Left lung (tissue), 10 donors: ENCODE results near the gene MEAK7. TPM values are rescaled to one million over a fixed set of nuclear protein-coding genes. Genes with fewer than 3 reads are reported as not detected.

Source experiments
- ATAC-seq: fragments of 200-7000 bp; cut with Tn5 transposase; one replicate; pipeline ENCODE4 v1.9.1; 2020; ENCODE audit warnings: moderate library complexity
- DNase-seq, 4 donors: peaks; one replicate each; pipeline ENCODE4 v3.0.0-alpha.2; 2013 to 2020
- H3K27ac ChIP-seq, 2 donors: fragments of 200-600 bp; sonication (generic) in 1 of 2; one replicate each; pipeline versions ENCODE4 v1.5.0 to v1.8.0; 2020 to 2021
- H3K27me3 ChIP-seq, 2 donors: fragments of 200-600 bp; sonication (generic) in 1 of 2; one replicate each; pipeline versions ENCODE4 v1.5.0 to v1.8.0; 2020 to 2021
- H3K36me3 ChIP-seq, 2 donors: fragments of 200-600 bp; sonication (generic) in 1 of 2; one replicate each; pipeline versions ENCODE4 v1.5.0 to v1.8.0; 2020 to 2021
- H3K4me1 ChIP-seq, 2 donors: fragments of 200-600 bp; one replicate each; pipeline ENCODE4 v1.8.0; 2021
- H3K4me3 ChIP-seq, 2 donors: fragments of 200-600 bp; sonication (generic) in 1 of 2; one replicate each; pipeline versions ENCODE4 v1.5.0 to v1.8.0; 2020 to 2021; ENCODE audit warnings: mild to moderate bottlenecking in 1 of 2
- H3K9me3 ChIP-seq, 2 donors: fragments of 200-600 bp; sonication (generic) in 1 of 2; one replicate each; pipeline versions ENCODE4 v1.5.0 to v1.8.0; 2020 to 2021
- intact Hi-C, 2 donors: fragments of 100-400 bp; cut with DNase I; formaldehyde crosslinking; loops; one replicate each; pipeline versions ENCODE4 v1.11.2 to v1.14.2; 2022
- polyA plus RNA-seq, 6 donors: library from polyadenylated mRNA; unstranded; fragments of 120-200 nt; gene quantifications; one replicate each; pipeline ENCODE4 v1.2.1, GENCODE V29; 2013; ENCODE audit not compliant: insufficient read length in 6 of 6
- total RNA-seq, 2 donors: library from RNA; stranded (reverse); fragmentation: NEBNext Ultra II Directional; extraction: Animal tissue kit (Norgen Biotek cat#: 25700); gene quantifications; one replicate each; pipeline ENCODE4 v1.2.1, GENCODE V29; 2021
- TF ChIP-seq, protein P1 (sequence below), 2 donors: fragments of 200-600 bp; sonication (generic) in 1 of 2; IDR thresholded peaks; one replicate each; pipeline versions ENCODE4 v1.5.0 to v1.8.0; 2021; ENCODE audit warnings: antibody characterized with exemption in 2 of 2
- donor health status: DM: no; HTN: yes; CAD: no.
- donor health status: DM: no; HTN: no; CAD: no.

MEAK7 gene
- total and polyA plus RNA-seq, 8 donors: 13.1 to 22.3 (median 20.3) TPM

DNA sequence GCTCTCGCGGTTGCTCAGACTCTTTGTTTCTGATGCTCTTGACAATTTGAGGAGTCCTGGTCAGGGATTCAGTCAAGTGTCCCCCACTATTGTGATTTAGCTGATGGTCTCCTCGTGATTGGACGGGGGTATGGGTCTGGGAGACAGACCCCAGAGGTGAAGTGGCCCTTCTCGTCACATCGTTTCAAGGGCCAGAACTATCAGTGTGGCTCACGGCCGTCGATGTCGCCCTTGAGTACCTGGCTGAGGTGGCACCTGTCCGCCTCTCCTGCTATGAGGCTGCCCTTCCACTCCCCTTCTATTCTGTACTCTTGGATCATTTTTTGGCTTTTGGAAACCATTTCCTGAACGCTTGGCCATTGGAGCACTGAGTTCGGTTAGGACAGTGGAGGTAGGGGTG lies 7.4 kb upstream of the MEAK7 start:
- no peak for DNase-seq
- Histone ChIP-seq H3K9me3 (no peaks in the 10 kb centered on the region), H3K27ac (no peak overlapping the region), H3K27me3 (no peaks in the 10 kb centered on the region), H3K4me3 (no peak overlapping the region), H3K4me1 (peaks cover 3 to 29% of the 10 kb centered on the region in 2 donors), H3K36me3 (no peaks in the 10 kb centered on the region)
- intact Hi-C loops: loop anchor here in 1 of 2 donors (2.0 kb wide), 1 partner anchor 111 kb away; no protein-coding TSS in a partner anchor
- TF ChIP-seq, protein P1, sequence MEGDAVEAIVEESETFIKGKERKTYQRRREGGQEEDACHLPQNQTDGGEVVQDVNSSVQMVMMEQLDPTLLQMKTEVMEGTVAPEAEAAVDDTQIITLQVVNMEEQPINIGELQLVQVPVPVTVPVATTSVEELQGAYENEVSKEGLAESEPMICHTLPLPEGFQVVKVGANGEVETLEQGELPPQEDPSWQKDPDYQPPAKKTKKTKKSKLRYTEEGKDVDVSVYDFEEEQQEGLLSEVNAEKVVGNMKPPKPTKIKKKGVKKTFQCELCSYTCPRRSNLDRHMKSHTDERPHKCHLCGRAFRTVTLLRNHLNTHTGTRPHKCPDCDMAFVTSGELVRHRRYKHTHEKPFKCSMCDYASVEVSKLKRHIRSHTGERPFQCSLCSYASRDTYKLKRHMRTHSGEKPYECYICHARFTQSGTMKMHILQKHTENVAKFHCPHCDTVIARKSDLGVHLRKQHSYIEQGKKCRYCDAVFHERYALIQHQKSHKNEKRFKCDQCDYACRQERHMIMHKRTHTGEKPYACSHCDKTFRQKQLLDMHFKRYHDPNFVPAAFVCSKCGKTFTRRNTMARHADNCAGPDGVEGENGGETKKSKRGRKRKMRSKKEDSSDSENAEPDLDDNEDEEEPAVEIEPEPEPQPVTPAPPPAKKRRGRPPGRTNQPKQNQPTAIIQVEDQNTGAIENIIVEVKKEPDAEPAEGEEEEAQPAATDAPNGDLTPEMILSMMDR (IDR thresholded peaks at IDR 0.05): no peak
- no peak for ATAC-seq

DNA sequence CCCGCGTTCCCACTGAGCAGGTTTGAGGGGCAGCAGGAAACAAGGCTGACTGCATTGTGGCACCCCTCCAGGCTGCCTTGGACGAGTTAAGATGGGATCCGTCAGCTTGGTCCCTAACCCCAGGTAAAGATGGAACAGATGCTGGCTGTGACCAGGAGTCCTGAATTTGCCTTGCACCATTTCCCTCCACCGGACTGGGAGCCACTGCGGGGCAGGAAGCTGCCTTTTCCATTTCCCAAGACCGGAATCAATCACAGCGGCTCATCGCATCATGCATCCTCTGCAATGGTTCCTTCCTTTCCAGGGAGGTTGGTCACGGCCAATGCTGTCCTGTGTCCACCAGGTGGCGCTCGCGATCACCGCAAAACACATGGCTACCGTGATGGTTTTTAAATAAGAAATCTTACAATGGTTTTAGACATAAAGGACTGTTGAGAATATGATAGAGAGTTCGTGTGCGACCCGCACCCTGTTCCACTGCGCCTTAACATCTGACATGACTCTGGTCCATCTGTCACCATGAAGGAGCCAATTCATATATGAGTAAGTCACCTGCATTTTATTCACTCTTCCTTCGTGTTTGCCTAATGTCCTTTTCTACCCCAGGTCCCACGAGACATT lies 6.8 kb upstream of the MEAK7 start:
- TF ChIP-seq, protein P1 (IDR thresholded peaks at IDR 0.05): peak; percentile 94 to 98
- ATAC-seq: peak; percentile 84
- no peaks in the 10 kb centered on the region for H3K9me3 ChIP-seq
- no peaks in the 10 kb centered on the region for H3K36me3 ChIP-seq
- intact Hi-C loops: loop anchor here in 1 of 2 donors (2.0 kb wide), 1 partner anchor 112 kb away; no protein-coding TSS in a partner anchor
- DNase-seq: peak; percentile 80 to 95 (median 87)
- peaks cover 3 to 34% of the 10 kb centered on the region in 2 donors for H3K4me1 ChIP-seq
- H3K27me3 ChIP-seq: no peaks in the 10 kb centered on the region
- H3K4me3 ChIP-seq: no peak overlapping the region
- no peak overlapping the region for H3K27ac ChIP-seq

DNA sequence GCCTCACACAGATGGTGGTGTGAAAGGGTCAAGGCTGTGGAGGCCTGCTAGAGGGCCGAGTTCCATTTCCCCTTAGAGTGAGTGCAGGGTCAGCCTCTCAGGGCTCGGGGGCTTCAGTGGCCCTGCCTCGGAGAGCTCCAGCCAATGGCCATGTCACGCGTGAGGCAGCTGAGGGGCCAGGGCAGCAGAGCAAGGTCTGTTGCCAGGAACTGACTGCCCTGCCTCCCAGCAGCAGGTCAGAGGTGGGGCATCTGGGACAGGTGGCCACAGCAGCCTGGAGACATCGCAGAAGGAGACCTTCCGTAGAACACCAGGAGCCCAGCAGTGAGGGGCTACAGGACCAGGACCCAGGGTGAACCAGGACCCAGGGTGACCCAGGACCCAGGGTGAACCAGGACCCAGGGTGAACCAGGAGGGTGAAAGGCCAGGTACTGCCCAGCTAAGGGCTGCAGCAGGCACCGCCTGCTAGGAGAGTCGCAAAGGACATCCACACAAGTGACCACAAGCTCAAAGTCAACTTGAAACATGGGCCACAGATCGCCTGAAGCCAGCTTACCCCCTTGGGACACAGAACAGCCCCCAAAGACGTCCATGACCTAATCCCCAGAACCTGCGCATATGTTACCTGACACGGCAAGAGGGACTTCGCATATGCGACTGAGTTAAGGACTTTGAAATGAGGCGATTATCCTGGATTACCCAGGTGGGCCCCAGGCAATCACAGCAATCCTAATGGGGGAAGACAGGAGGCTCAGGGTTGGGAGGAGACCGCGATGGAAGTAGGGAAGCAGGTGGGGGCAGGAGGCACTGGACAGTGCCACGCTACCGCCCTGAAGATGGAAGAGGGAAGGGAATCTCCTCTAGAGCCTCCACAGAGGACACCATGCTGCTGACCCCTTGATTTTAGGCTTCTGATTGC lies 4.8 kb upstream of the MEAK7 start:
- Histone ChIP-seq H3K27ac (no peak overlapping the region), H3K4me1 (peaks cover 8 to 34% of the 10 kb centered on the region in 2 donors), H3K4me3 (no peak overlapping the region), H3K9me3 (no peaks in the 10 kb centered on the region), H3K36me3 (no peaks in the 10 kb centered on the region), H3K27me3 (no peaks in the 10 kb centered on the region)
- TF ChIP-seq, protein P1 (IDR thresholded peaks at IDR 0.05): no peak
- no peak for DNase-seq
- ATAC-seq: no peak
- intact Hi-C loops: no loop called here

DNA sequence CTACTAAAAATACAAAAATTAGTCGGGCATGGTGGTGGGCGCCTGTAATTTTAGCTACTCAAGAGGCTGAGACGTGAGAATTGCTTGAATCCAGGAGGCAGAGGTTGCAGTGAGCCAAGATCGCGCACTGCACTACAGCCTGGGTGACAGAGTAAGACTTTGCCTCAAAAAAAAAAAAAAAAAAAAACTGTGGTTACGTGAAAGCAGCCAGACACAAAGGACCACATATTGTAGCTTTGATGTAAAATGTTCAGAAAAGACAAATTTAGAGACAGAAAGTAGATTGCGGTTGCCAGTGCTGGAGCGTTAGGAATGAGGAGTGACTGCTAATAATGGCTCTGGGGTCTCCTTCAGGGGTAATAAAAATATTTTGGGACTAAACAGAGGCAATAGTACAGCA lies 4.0 kb upstream of the MEAK7 start:
- peaks cover 8 to 38% of the 10 kb centered on the region in 2 donors for H3K4me1 ChIP-seq
- H3K27ac ChIP-seq: no peak overlapping the region
- H3K36me3 ChIP-seq: no peaks in the 10 kb centered on the region
- H3K4me3 ChIP-seq: no peak overlapping the region
- DNase-seq (peak in 1 of 4 donors; percentile 14), ATAC-seq (no peak)
- H3K27me3 ChIP-seq: no peaks in the 10 kb centered on the region
- TF ChIP-seq, protein P1 (IDR thresholded peaks at IDR 0.05): no peak
- H3K9me3 ChIP-seq: no peaks in the 10 kb centered on the region
- intact Hi-C loops: no loop called here
